Ovary (tissue), 9 donors: ENCODE results near the gene PARP2. TPM values are rescaled to one million over a fixed set of nuclear protein-coding genes. Genes with fewer than 3 reads are reported as not detected.

Source experiments
- DNase-seq, 5 donors: peaks; one replicate each; pipeline ENCODE4 v3.0.0-alpha.2; 2019 to 2020
- H3K27ac ChIP-seq, 2 donors: fragments of 200-600 bp; one replicate each; pipeline versions ENCODE4 v1.5.1 to v1.8.0; 2019 to 2022
- H3K27me3 ChIP-seq: fragments of 200-600 bp; one replicate; pipeline ENCODE4 v1.8.0; 2022
- H3K36me3 ChIP-seq: fragments of 200-600 bp; sonication (generic); one replicate; pipeline ENCODE4 v1.5.1; 2019
- H3K4me1 ChIP-seq: one replicate; pipeline ENCODE4 v1.8.1; 2013; ENCODE audit warnings: mild to moderate bottlenecking, moderate library complexity; ENCODE audit not compliant: insufficient read depth
- H3K4me3 ChIP-seq: fragments of 200-600 bp; sonication (generic); one replicate; pipeline ENCODE4 v1.5.1; 2017
- H3K9me3 ChIP-seq, 2 donors: fragments of 200-600 bp in 1 of 2; sonication (generic) in 1 of 2; one replicate each; pipeline versions ENCODE4 v1.5.1 to v1.8.1; 2013 to 2019; ENCODE audit warnings: mild to moderate bottlenecking in 1 of 2, moderate library complexity in 1 of 2
- EP300 ChIP-seq: sonication (generic); formaldehyde crosslinking; IDR thresholded peaks from one replicate; pipeline ENCODE4 v1.6.1; 2017; ENCODE audit warnings: antibody characterized with exemption
- POLR2A ChIP-seq: fragments of 450-650 bp; IDR thresholded peaks from one replicate; pipeline ENCODE4 v1.6.1; 2017; ENCODE audit warnings: antibody characterized with exemption, mild to moderate bottlenecking, moderate library complexity
- WGBS, 3 donors: extraction: QIAGEN DNeasy Blood & Tissue Kit in 1 of 3; methylation state at CpG; one replicate each; pipeline versions ENCODE4 v1.1.5 to v1.1.7; 2013 to 2017; 5-methylcytosine and 5-hydroxymethylcytosine counted together
- intact Hi-C, 4 donors: fragments of 100-400 bp; cut with DNase I; formaldehyde crosslinking; loops; one replicate each; pipeline versions ENCODE4 v1.11.0 to v1.15.1; 2022 to 2023
- polyA plus RNA-seq, 2 donors: library from polyadenylated mRNA; stranded (reverse); fragments of 200-250 nt in 1 of 2; fragments of 350-450 nt in 1 of 2; fragmentation: Illumina TruSeq in 1 of 2; extraction: RNeasy Lipid Tissue Mini Kit (QIAGEN cat#74804) in 1 of 2; gene quantifications; one replicate each; pipeline ENCODE4 v1.2.3, GENCODE V29; 2013 to 2014
- total RNA-seq, 7 donors: library from RNA; depleted of rRNA in 2 of 7; stranded (reverse); fragments of >200 nt in 2 of 7; fragmentation: NEBNext Ultra II Directional in 3 of 7; extraction: Animal tissue kit (Norgen Biotek cat#: 25700) in 3 of 7; gene quantifications; one replicate each; pipeline versions ENCODE4 v1.1.0 to v1.2.4, GENCODE V29; 2016 to 2023
- TF ChIP-seq, protein P1 (sequence below), 3 donors: fragments of 450-650 bp in 2 of 3; fragments of 200-600 bp in 1 of 3; IDR thresholded peaks; one replicate each; pipeline versions ENCODE4 v1.5.1 to v1.8.0; 2016 to 2022; ENCODE audit warnings: antibody characterized with exemption in 3 of 3, mild to moderate bottlenecking in 1 of 3
- donor health status: DM: no; HTN: no; CAD: no; lungs with moderate emphysema.
- donor health status: DM: no; HTN: no; CAD: no.
- donor health status: Bipolar disorder and iron deficiency.
- donor health status: DM: yes; HTN: yes; CAD: no.
- donor health status: DM: no; HTN: no; CAD: no.
- donor health status: DM: yes; HTN: yes; CAD: no.

The PARP2 gene
- total and polyA plus RNA-seq, 9 donors, result 7.1 to 38.7 (median 22.8) TPM

DNA sequence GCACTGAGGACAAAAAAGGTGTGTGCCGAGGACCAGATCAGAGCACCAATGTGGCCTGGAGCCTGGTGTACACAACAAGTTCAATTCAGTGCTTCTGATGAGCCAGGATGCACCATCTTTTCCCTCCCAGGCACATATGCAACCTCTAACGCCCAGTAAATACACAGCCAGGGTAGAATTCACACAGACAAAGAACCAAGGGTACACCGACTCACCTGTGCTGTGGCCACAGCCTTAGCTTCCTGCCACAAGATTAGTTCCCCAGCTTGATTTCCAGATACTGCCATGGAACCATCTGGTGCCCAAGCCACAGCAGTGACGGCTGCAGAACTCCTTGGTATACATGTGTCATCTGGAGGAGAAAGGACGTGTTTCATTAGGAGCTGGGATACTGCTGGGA is 29.4 kb downstream of the PARP2 start:
- H3K4me1 ChIP-seq, result no peaks in the 10 kb centered on the region
- H3K9me3 ChIP-seq, result no peaks in the 10 kb centered on the region
- H3K27ac ChIP-seq, result no peak overlapping the region
- WGBS, 3 donors, result 79 to 90% (median 85%) methylated on average over 5 of the region's 5 CpGs
- no peak overlapping the region for H3K4me3 ChIP-seq
- TF ChIP-seq, protein P1, sequence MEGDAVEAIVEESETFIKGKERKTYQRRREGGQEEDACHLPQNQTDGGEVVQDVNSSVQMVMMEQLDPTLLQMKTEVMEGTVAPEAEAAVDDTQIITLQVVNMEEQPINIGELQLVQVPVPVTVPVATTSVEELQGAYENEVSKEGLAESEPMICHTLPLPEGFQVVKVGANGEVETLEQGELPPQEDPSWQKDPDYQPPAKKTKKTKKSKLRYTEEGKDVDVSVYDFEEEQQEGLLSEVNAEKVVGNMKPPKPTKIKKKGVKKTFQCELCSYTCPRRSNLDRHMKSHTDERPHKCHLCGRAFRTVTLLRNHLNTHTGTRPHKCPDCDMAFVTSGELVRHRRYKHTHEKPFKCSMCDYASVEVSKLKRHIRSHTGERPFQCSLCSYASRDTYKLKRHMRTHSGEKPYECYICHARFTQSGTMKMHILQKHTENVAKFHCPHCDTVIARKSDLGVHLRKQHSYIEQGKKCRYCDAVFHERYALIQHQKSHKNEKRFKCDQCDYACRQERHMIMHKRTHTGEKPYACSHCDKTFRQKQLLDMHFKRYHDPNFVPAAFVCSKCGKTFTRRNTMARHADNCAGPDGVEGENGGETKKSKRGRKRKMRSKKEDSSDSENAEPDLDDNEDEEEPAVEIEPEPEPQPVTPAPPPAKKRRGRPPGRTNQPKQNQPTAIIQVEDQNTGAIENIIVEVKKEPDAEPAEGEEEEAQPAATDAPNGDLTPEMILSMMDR (IDR thresholded peaks at IDR 0.05), result no peak
- TF ChIP-seq POLR2A, result no peak
- no peak for TF ChIP-seq EP300
- no peaks in the 10 kb centered on the region for H3K27me3 ChIP-seq
- no peaks in the 10 kb centered on the region for H3K36me3 ChIP-seq
- no peak for DNase-seq
- intact Hi-C loops, result no loop called here

DNA sequence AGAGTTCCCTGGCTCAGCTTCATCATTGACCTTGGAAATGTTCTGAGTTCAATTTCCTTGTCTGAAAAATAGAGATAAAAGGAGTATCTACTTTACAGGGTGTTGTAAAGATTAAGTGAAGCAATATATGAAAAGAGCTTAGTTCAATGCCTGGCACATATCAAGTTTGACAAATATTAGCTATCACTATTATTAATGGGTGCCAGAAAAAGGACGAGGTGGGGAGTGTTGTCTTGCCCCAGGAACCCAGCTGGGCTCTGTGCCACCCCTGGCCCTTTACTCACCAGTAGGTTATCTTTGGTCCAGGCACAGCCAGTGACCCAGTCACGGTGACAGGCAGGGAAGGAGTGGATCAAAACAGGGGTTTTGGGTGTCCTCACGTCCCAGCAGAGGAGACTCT is 32.0 kb downstream of the PARP2 start:
- H3K4me3 ChIP-seq, result no peak overlapping the region
- DNase-seq, result no peak
- intact Hi-C loops, result no loop called here
- H3K9me3 ChIP-seq, result no peaks in the 10 kb centered on the region
- no peak for TF ChIP-seq POLR2A
- no peak for TF ChIP-seq EP300
- TF ChIP-seq, protein P1 (IDR thresholded peaks at IDR 0.05), result no peak
- WGBS, 3 donors, result 64 to 76% (median 64%) methylated on average over 3 of the region's 3 CpGs
- H3K4me1 ChIP-seq, result no peaks in the 10 kb centered on the region
- H3K36me3 ChIP-seq, result no peaks in the 10 kb centered on the region
- no peak overlapping the region for H3K27ac ChIP-seq
- no peaks in the 10 kb centered on the region for H3K27me3 ChIP-seq

DNA sequence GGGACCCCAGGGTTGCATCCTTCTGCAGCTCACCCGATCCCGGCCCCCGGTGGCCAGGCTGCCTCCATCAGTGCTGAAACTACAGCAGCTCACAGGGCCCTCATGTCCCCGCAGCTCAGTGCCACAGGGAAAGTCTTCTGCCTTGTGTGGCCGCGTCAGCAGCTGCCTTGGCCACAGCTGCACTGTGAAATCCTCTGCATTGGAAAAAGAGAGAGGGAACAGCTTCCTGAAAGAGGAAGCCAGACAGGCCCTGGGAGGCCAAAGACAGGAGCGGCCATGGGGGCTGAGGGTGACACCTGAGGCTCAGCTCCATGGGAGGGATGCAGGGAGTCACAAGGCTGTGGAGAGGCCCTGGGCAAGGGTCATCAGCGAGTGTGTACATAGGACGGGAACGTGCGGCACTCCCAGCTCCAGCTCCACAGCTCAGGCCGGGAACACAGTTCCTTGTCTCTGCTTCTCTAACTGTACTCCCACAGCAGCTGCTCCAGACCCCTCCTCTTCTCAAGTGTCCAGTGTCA is 32.7 kb downstream of the PARP2 start:
- no peak for DNase-seq
- Histone ChIP-seq H3K4me1 (no peaks in the 10 kb centered on the region), H3K4me3 (no peak overlapping the region), H3K27me3 (no peaks in the 10 kb centered on the region), H3K9me3 (no peaks in the 10 kb centered on the region), H3K27ac (no peak overlapping the region), H3K36me3 (no peaks in the 10 kb centered on the region)
- WGBS, 3 donors, result 89 to 92% (median 90%) methylated on average over 12 of the region's 12 CpGs
- intact Hi-C loops, result no loop called here
- TF ChIP-seq EP300, result no peak
- TF ChIP-seq, protein P1 (IDR thresholded peaks at IDR 0.05), result no peak
- no peak for TF ChIP-seq POLR2A

DNA sequence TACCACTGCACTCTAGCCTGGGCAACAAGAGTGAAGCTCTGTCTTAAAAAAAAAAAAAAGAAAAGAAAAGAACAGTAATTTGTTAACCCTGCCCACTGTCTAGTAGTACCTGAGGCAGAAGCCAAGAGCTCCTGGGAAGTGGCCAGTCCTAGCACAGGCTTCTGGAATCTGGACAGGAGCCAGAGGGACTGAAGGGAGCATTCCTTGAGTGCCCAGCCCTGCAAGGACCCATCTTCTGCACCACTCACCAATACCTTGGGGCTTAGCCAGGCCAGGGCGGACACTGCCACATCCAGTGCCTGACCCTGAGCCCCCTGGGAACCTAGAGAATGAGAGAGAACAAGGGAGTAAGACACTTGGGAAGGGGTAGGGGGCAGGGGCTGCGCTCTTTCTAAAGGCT is 33.7 kb downstream of the PARP2 start:
- H3K9me3 ChIP-seq, result no peaks in the 10 kb centered on the region
- 95 to 97% (median 96%) methylated on average over 2 of the region's 2 CpGs for WGBS, 3 donors
- TF ChIP-seq EP300 (no peak), POLR2A (no peak)
- TF ChIP-seq, protein P1 (IDR thresholded peaks at IDR 0.05), result no peak
- no peak overlapping the region for H3K4me3 ChIP-seq
- intact Hi-C loops, result no loop called here
- H3K27ac ChIP-seq, result no peak overlapping the region
- no peaks in the 10 kb centered on the region for H3K36me3 ChIP-seq
- H3K4me1 ChIP-seq, result no peaks in the 10 kb centered on the region
- H3K27me3 ChIP-seq, result no peaks in the 10 kb centered on the region
- no peak for DNase-seq
